Measurements from ENCODE around the gene USP25. TPM values are rescaled to one million over a fixed set of nuclear protein-coding genes. Genes with fewer than 3 reads are reported as not detected.

The USP25 gene
- total RNA-seq, 1 experiment from 2014 or later, result 22.1 TPM

DNA sequence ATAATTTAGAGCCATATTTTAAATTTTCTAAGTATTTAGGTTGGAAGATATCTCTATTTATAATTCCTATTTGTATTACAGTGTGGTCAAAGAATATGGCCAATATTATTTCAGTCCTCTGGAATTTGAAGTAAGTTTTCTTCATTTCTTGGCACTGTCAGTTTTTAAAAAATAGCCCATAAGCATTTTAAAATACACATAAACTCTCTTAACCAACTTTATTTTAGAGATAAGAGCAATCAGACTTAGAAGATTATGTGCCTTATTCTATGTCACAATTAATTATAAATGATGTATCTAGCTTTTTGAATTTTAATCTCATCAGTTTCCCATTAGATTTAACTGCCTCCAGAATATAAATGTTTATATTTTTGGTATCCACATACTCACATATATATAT is 130.8 kb downstream of the USP25 start:
- no TSS peak for BruUV-seq (replicated peaks)
- no peaks in the 10 kb centered on the region for H3K4me1 Mint-ChIP-seq (ENCODE audit: low read depth, unreplicated experiment)
- no peak overlapping the region for H3K27ac Mint-ChIP-seq (ENCODE audit: unreplicated experiment)
- H3K36me3 Mint-ChIP-seq (ENCODE audit: insufficient read depth, unreplicated experiment), result no peaks in the 10 kb centered on the region
- CTCF ChIA-PET, result no interaction called here
- no peak for TF ChIP-seq CTCF (IDR thresholded peaks at IDR 0.05; ENCODE audit: unreplicated experiment)
- H3K4me3 Mint-ChIP-seq (ENCODE audit: low read depth, unreplicated experiment), result no peak overlapping the region
- no peak for DNase-seq
- intact Hi-C loops (cut with micrococcal nuclease; ENCODE audit: unreplicated experiment), result no loop called here
- no peaks in the 10 kb centered on the region for H3K27me3 Mint-ChIP-seq (ENCODE audit: unreplicated experiment)
- H3K9me3 Mint-ChIP-seq (ENCODE audit: low read depth, unreplicated experiment), result no peaks in the 10 kb centered on the region

DNA sequence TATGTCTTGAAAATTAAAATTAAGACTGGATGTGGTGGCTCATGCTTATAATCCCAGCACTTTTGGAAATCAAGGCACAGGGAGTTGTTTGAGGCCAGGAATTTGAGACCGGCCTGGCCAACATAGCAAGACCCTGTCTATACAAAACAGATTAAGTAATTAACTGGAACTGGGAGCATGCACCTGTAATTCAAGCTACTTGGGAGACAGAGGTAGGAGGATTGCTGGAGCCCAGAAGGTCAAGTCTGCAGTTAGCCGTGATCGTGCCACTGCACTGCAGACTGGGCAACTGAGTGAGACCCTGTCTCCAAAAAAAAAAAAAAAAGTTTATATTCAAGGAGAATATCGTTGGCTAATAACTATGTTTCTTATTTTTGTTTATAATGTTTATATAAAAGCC is 139.2 kb downstream of the USP25 start:
- intact Hi-C loops (cut with micrococcal nuclease; ENCODE audit: unreplicated experiment), result no loop called here
- no peak for DNase-seq
- CTCF ChIA-PET, result interaction anchor here (1.1 kb wide), 1 partner anchor 15 kb away, joined by 4 read pairs; no protein-coding TSS in a partner anchor
- no peak overlapping the region for H3K27ac Mint-ChIP-seq (ENCODE audit: unreplicated experiment)
- BruUV-seq (replicated peaks), result no TSS peak
- H3K4me1 Mint-ChIP-seq (ENCODE audit: low read depth, unreplicated experiment), result no peaks in the 10 kb centered on the region
- no peaks in the 10 kb centered on the region for H3K9me3 Mint-ChIP-seq (ENCODE audit: low read depth, unreplicated experiment)
- H3K36me3 Mint-ChIP-seq (ENCODE audit: insufficient read depth, unreplicated experiment), result peaks cover 4% of the 10 kb centered on the region
- no peak for TF ChIP-seq CTCF (IDR thresholded peaks at IDR 0.05; ENCODE audit: unreplicated experiment)
- no peaks in the 10 kb centered on the region for H3K27me3 Mint-ChIP-seq (ENCODE audit: unreplicated experiment)
- no peak overlapping the region for H3K4me3 Mint-ChIP-seq (ENCODE audit: low read depth, unreplicated experiment)

DNA sequence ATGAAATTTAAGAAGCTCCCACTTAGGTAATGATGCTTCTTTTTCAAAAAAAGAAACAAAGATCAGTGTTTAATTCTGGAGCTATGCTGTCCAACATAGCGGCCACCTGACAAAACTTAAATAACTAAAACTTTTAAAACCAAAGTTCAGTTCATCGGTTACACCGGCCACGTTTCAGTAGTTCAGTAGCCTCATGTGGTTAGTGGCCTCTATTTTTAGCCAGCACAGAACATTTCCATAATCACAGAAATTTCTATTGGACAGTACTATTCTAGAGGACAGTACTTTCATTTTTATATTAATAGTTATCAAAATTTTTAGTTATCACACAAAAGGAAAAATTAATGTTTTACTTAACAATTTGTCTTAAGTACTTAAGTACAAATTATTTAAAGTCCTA is 141.0 kb downstream of the USP25 start:
- DNase-seq, result no peak
- Mint-ChIP-seq H3K4me1 (ENCODE audit: low read depth, unreplicated experiment) (no peaks in the 10 kb centered on the region), H3K4me3 (ENCODE audit: low read depth, unreplicated experiment) (no peak overlapping the region), H3K9me3 (ENCODE audit: low read depth, unreplicated experiment) (no peaks in the 10 kb centered on the region), H3K27ac (ENCODE audit: unreplicated experiment) (no peak overlapping the region), H3K27me3 (ENCODE audit: unreplicated experiment) (no peaks in the 10 kb centered on the region), H3K36me3 (ENCODE audit: insufficient read depth, unreplicated experiment) (peaks cover 4% of the 10 kb centered on the region)
- intact Hi-C loops (cut with micrococcal nuclease; ENCODE audit: unreplicated experiment), result no loop called here
- BruUV-seq (replicated peaks), result no TSS peak
- CTCF ChIA-PET, result no interaction called here
- no peak for TF ChIP-seq CTCF (IDR thresholded peaks at IDR 0.05; ENCODE audit: unreplicated experiment)

- Mint-ChIP-seq H3K4me3 (ENCODE audit: low read depth, unreplicated experiment) (no peak overlapping the region), H3K27me3 (ENCODE audit: unreplicated experiment) (no peaks in the 10 kb centered on the region), H3K4me1 (ENCODE audit: low read depth, unreplicated experiment) (no peaks in the 10 kb centered on the region), H3K9me3 (ENCODE audit: low read depth, unreplicated experiment) (no peaks in the 10 kb centered on the region), H3K36me3 (ENCODE audit: insufficient read depth, unreplicated experiment) (peaks cover 4% of the 10 kb centered on the region), H3K27ac (ENCODE audit: unreplicated experiment) (no peak overlapping the region)
- intact Hi-C loops (cut with micrococcal nuclease; ENCODE audit: unreplicated experiment), result no loop called here
- no peak for DNase-seq
- no TSS peak for BruUV-seq (replicated peaks)
- TF ChIP-seq CTCF (IDR thresholded peaks at IDR 0.05; ENCODE audit: unreplicated experiment), result no peak
- CTCF ChIA-PET, result no interaction called here
Observed at GRCh38 chr21:15872236-15872635, 142.5 kb downstream of the USP25 start.

- H3K4me1 Mint-ChIP-seq (ENCODE audit: low read depth, unreplicated experiment), result no peaks in the 10 kb centered on the region
- no peak overlapping the region for H3K27ac Mint-ChIP-seq (ENCODE audit: unreplicated experiment)
- BruUV-seq (replicated peaks), result no TSS peak
- H3K36me3 Mint-ChIP-seq (ENCODE audit: insufficient read depth, unreplicated experiment), result peaks cover 4% of the 10 kb centered on the region
- no peak for DNase-seq
- H3K9me3 Mint-ChIP-seq (ENCODE audit: low read depth, unreplicated experiment), result no peaks in the 10 kb centered on the region
- intact Hi-C loops (cut with micrococcal nuclease; ENCODE audit: unreplicated experiment), result no loop called here
- TF ChIP-seq CTCF (IDR thresholded peaks at IDR 0.05; ENCODE audit: unreplicated experiment), result no peak
- no peaks in the 10 kb centered on the region for H3K27me3 Mint-ChIP-seq (ENCODE audit: unreplicated experiment)
- CTCF ChIA-PET, result no interaction called here
- H3K4me3 Mint-ChIP-seq (ENCODE audit: low read depth, unreplicated experiment), result no peak overlapping the region
Observed at GRCh38 chr21:15874615-15875014, 144.8 kb downstream of the USP25 start.
